LHCN-M2 (cell line): ENCODE measurements around the gene EPN1. TPM values are rescaled to one million over a fixed set of nuclear protein-coding genes. Genes with fewer than 3 reads are reported as not detected.

ENCODE experiments used
- DNase-seq: peaks from one replicate; pipeline ENCODE4 v3.0.0-alpha.2; 2012; ENCODE audit warnings: low read depth
- total RNA-seq: library from RNA; depleted of rRNA; stranded (reverse); fragments of >200 nt; gene quantifications from 2 replicates; pipeline ENCODE4 v1.2.3, GENCODE V29; 2014

The EPN1 gene
- total RNA-seq, 1 experiment from 2014 or later = 126 TPM

GRCh38 chr19:55692681-55693081 is 17.7 kb downstream of the EPN1 start:
- DNase-seq = no peak

GRCh38 chr19:55693336-55693974 is 18.4 kb downstream of the EPN1 start:
- no peak for DNase-seq

- no peak for DNase-seq
These were observed 19.2 kb downstream of the EPN1 start for GRCh38 chr19:55694241-55694655.

- DNase-seq = no peak
These were observed 19.8 kb downstream of the EPN1 start for GRCh38 chr19:55694656-55695491.

- DNase-seq = no peak
These were observed 20.7 kb downstream of the EPN1 start for GRCh38 chr19:55695511-55696290.

DNA sequence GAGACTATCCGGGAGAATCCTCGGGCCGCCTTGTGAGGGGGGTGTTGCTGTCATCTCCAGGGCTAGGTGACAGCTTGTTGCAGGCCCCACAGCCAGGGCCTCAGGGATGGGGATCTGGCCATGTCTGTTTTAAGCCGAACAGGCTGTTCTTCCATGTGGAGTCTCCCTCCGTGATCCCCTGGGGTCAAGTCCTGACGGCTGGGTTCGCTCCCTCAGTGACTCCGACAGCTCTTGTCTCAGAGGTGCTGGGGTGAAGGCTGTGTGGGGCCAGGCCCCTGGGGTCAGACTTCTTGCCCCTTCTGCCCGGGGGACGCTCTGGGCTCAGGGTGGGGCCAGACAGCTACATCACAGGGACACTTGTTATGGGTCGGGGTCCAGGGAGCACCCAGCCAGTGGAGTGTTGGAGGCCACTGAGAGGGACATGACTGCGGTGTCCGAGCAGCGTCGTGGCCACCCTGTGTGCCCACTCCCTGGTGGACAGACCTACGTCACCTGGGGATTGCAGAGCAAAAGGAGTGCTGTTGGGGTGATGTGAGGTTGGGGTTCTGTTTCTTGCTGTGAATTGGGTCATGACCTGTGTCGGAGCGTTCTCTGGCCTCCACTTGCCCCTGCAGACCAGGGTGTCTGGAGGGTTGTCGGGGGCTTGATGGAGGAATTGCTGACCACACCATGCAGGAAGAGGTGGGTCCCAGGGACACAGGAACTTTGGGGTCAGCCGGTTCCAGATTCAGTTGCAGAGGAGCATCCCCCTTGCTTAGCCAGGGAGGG is 21.5 kb downstream of the EPN1 start:
- DNase-seq = no peak

DNA sequence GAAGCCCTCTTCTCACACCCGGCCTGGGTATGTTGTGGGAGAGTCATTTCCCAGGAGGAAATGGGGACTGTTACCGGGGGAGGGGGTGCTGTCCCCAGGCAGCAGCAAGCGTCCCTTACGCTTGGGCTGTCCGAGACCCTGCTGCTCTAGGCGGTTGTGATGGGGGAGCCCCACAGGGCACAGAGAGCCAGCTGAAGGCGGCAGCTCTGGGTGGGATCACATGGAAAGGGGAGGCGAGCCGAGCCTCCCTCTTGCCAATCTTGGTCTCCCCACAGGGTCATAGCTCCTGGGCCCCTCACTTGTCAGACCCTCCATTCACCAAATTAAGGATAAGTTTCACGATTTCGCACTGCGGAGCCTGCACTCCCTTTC is 22.0 kb downstream of the EPN1 start:
- no peak for DNase-seq

- no peak for DNase-seq
These were observed 22.7 kb downstream of the EPN1 start for GRCh38 chr19:55697698-55698097.

- no peak for DNase-seq
These were observed 23.2 kb downstream of the EPN1 start for GRCh38 chr19:55698256-55698655.

- no peak for DNase-seq
These were observed 24.2 kb downstream of the EPN1 start for GRCh38 chr19:55699221-55699620.

- no peak for DNase-seq
These were observed 25.8 kb downstream of the EPN1 start for GRCh38 chr19:55700813-55701212.

DNA sequence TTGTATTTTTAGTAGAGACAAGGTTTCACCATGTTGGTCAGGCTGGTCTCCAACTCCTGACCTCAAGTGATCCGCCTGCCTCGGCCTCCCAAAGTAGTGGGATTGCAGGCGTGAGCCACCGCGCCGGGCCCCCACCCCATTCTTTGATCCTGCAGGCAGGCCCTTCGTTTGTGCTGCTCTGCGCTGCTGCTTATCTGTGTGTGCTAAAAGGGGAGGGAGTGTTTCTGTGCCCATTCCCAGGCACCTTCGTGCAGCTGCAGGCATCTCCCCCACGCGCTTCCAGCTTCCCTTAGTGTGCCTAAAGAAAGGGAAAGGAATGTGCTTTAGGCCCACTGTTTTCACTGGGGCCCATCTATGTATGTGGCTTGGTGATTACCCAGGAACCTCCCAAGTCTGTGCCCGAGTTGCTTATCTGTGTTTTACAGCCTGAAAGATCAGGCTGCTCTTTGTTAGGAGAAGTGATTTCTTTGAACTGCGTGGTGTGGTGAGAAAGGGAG is 27.2 kb downstream of the EPN1 start:
- DNase-seq = no peak

GRCh38 chr19:55703790-55704215 is 28.8 kb downstream of the EPN1 start:
- DNase-seq = no peak

- no peak for DNase-seq
These were observed 29.6 kb downstream of the EPN1 start for GRCh38 chr19:55704494-55705245.

GRCh38 chr19:55705972-55706371 is 30.9 kb downstream of the EPN1 start:
- no peak for DNase-seq

GRCh38 chr19:55711719-55712118 is 36.7 kb downstream of the EPN1 start:
- DNase-seq = no peak

DNA sequence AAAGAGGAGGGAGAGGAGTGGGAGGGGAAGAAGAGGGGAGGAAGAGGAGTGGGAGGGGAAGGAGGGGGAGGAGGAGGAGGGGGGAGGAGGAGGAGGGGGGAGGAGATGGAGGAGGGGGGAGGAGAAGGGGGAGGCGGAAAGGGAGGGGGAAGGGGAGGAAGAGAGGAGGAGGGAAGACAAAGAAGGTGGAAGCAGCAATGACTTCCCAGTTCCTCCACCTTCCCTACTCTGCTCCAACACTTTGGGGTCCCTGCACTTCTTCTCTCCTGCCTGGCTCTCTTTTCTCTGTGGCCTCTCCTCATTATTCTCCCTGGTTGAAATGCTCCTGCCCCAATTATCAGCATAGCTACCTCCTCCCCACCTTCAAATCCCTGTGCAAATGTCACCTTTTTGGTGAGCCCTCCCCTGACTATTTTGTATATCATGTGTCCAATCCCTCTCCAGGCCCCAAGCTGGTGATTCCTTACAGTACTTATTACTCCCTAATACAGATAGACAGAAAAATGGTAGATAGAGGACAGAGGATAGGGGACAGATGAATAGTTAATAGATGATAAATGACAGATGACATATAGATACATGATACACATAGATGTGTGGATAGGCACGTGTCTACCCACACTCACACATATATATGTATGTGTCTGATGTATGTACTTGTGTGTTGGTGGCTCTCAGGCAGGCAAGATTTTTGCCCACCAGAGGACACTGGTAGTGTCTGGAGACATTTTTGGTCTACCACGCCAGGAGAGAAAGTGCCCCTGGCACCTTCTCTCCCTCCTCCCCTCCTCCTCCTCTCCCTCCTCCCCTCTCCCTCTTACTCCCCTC is 38.0 kb downstream of the EPN1 start:
- no peak for DNase-seq

GRCh38 chr19:55716531-55716930 is 41.5 kb downstream of the EPN1 start:
- DNase-seq = no peak

GRCh38 chr19:55717251-55717650 is 42.2 kb downstream of the EPN1 start:
- DNase-seq = no peak
